SIG-M5 (cell line): Measurements from ENCODE around the gene DCLK3.

Experiments
- DNase-seq: peaks from one replicate; lab custom pipeline; 2025; lab: John Stamatoyannopoulos, UW

Gene DCLK3

GRCh38 chr3:36764704-36765038 is 318 bp upstream of the DCLK3 start:
- DNase-seq: no peak

GRCh38 chr3:36762918-36763849 is 1.2 kb downstream of the DCLK3 start:
- no peak for DNase-seq

GRCh38 chr3:36761779-36762178 is 2.6 kb downstream of the DCLK3 start:
- no peak for DNase-seq

- no peak for DNase-seq
Measured at GRCh38 chr3:36756269-36756668, 8.1 kb downstream of the DCLK3 start.

GRCh38 chr3:36751326-36751725 is 13.0 kb downstream of the DCLK3 start:
- DNase-seq: no peak

GRCh38 chr3:36750737-36751136 is 13.6 kb downstream of the DCLK3 start:
- no peak for DNase-seq

- no peak for DNase-seq
Measured at GRCh38 chr3:36744763-36745162, 19.6 kb downstream of the DCLK3 start.

GRCh38 chr3:36743826-36744225 is 20.5 kb downstream of the DCLK3 start:
- DNase-seq: no peak

- no peak for DNase-seq
Measured at GRCh38 chr3:36741285-36741684, 23.1 kb downstream of the DCLK3 start.

- no peak for DNase-seq
Measured at GRCh38 chr3:36740787-36741186, 23.6 kb downstream of the DCLK3 start.

- no peak for DNase-seq
Measured at GRCh38 chr3:36738702-36739101, 25.7 kb downstream of the DCLK3 start.

- no peak for DNase-seq
Measured at GRCh38 chr3:36736301-36736700, 28.1 kb downstream of the DCLK3 start.

- no peak for DNase-seq
Measured at GRCh38 chr3:36734742-36735141, 29.6 kb downstream of the DCLK3 start.

GRCh38 chr3:36733723-36734122 is 30.6 kb downstream of the DCLK3 start:
- no peak for DNase-seq

- DNase-seq: no peak
Measured at GRCh38 chr3:36733162-36733696, 31.1 kb downstream of the DCLK3 start.

GRCh38 chr3:36730966-36731365 is 33.4 kb downstream of the DCLK3 start:
- DNase-seq: no peak

GRCh38 chr3:36729204-36730056 is 34.9 kb downstream of the DCLK3 start:
- DNase-seq: no peak

- DNase-seq: no peak
Measured at GRCh38 chr3:36714343-36715086, 49.8 kb downstream of the DCLK3 start.

- no peak for DNase-seq
Measured at GRCh38 chr3:36713904-36714303, 50.4 kb downstream of the DCLK3 start.

GRCh38 chr3:36710606-36711005 is 53.7 kb downstream of the DCLK3 start:
- DNase-seq: no peak

GRCh38 chr3:36709826-36710365 is 54.5 kb downstream of the DCLK3 start:
- DNase-seq: no peak

- no peak for DNase-seq
Measured at GRCh38 chr3:36709281-36709680, 55.1 kb downstream of the DCLK3 start.
